Large intestine (tissue), 12 donors: ENCODE results near the gene YBX2. TPM values are rescaled to one million over a fixed set of nuclear protein-coding genes. Genes with fewer than 3 reads are reported as not detected.
A peak's percentile ranks its signal among the peaks of the same experiment; 100 is the strongest.
"Not testable (repeated sequence)": the region's sequence is repeated elsewhere in the genome, so short reads cannot be mapped to it uniquely, and the experiment has no call there.

ENCODE experiments used
- DNase-seq, 2 donors: peaks; one replicate each; pipeline versions ENCODE4 v3.0.0 to v3.0.0-alpha.2; 2013
- H3K27ac ChIP-seq: one replicate; pipeline ENCODE4 v1.5.1; 2013; ENCODE audit warnings: low read length
- H3K27me3 ChIP-seq: 2 replicates; pipeline ENCODE4 v1.6.1; 2013; ENCODE audit warnings: low read length; ENCODE audit not compliant: control insufficient read depth, insufficient read depth
- H3K36me3 ChIP-seq: 2 replicates; pipeline ENCODE4 v1.6.1; 2013; ENCODE audit warnings: low read length; ENCODE audit not compliant: control insufficient read depth, insufficient read depth
- H3K4me1 ChIP-seq: one replicate; pipeline ENCODE4 v1.6.1; 2013; ENCODE audit warnings: low read length; ENCODE audit not compliant: control insufficient read depth, insufficient read depth
- H3K4me3 ChIP-seq: one replicate; pipeline ENCODE4 v1.5.1; 2013; ENCODE audit warnings: low read length
- H3K9me3 ChIP-seq: one replicate; pipeline ENCODE4 v1.6.1; 2013; ENCODE audit warnings: mild to moderate bottlenecking, low read depth, low read length, moderate library complexity; ENCODE audit not compliant: control insufficient read depth
- WGBS: methylation state at CpG from one replicate; pipeline ENCODE4 v1.1.5; 2013; ENCODE audit warnings: low lambda C conversion rate; ENCODE audit not compliant: insufficient coverage; 5-methylcytosine and 5-hydroxymethylcytosine counted together
- long read RNA-seq, 11 donors: transcript quantifications; one replicate each; lab custom pipeline, GENCODE V29; 2026
- polyA plus RNA-seq: library from polyadenylated mRNA; unstranded; fragments of 120-200 nt; gene quantifications from one replicate; pipeline ENCODE4 v1.2.1, GENCODE V29; 2013

The YBX2 gene
- 2.8 TPM for polyA plus RNA-seq
- long read RNA-seq, donor 1, partial matches to known transcripts, result 0 of 1 reads
- long read RNA-seq, donor 1, other reads (novel, unspliced or antisense), result 0 of 1 reads
- long read RNA-seq, donor 2, partial matches to known transcripts, result 102 of 357 reads
- long read RNA-seq, donor 2, other reads (novel, unspliced or antisense), result 255 of 357 reads
- long read RNA-seq, donor 3, result 0 reads
- long read RNA-seq, donor 4, result 0 reads
- long read RNA-seq, donor 5, result 0 reads
- long read RNA-seq, donor 6, result 0 reads
- long read RNA-seq, donor 7, result 0 reads
- long read RNA-seq, donor 8, result 0 reads
- long read RNA-seq, donor 9, partial matches to known transcripts, result 0 of 1 reads
- long read RNA-seq, donor 9, other reads (novel, unspliced or antisense), result 0 of 1 reads
- long read RNA-seq, donor 10, result 0 reads
- long read RNA-seq, donor 11, result 0 reads

DNA sequence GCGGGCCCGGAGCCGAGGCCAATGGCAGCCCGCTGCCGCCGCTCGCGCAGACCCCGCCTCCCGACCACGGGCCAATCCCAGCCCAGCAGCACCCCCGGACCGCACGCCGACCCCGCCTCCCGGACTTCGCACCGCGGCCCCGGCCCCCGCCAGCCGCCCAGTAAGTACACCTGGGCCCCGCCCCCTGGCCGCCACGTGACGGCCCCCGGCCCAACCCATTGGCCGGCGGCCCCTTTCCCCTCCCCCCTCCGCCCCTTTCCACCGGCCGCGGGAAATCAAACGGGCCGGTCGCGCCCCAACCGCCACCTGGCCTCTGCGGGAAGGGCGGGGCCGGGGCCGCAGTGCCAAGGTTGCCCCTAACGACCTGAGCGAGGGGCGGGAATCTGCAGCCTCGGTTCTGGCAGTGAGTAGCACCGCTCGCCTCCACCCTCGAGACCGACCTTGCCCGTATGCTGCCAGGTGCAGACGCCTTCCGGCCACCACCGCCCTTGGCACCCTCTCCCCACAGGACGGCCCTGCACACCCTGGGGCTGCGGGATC lies at the start of gene YBX2:
Gene YBX2, minus strand, starts transcription at position 26 of the 540 bp plus-strand sequence. CDS start 139 bp downstream, outside the sequence.
- Histone ChIP-seq H3K4me3 (peak within 1 kb of the TSS; percentile 31), H3K9me3 (peaks cover 6% of the 10 kb centered on the region), H3K4me1 (peaks cover 34% of the 10 kb centered on the region), H3K27me3 (peaks cover 37% of the 10 kb centered on the region), H3K27ac (no peak within 1 kb of the TSS), H3K36me3 (no peaks in the 10 kb centered on the region)
- peak; percentile 92 to 95 for DNase-seq
- 0% methylated on average over 2 of the region's 57 CpGs for WGBS

DNA sequence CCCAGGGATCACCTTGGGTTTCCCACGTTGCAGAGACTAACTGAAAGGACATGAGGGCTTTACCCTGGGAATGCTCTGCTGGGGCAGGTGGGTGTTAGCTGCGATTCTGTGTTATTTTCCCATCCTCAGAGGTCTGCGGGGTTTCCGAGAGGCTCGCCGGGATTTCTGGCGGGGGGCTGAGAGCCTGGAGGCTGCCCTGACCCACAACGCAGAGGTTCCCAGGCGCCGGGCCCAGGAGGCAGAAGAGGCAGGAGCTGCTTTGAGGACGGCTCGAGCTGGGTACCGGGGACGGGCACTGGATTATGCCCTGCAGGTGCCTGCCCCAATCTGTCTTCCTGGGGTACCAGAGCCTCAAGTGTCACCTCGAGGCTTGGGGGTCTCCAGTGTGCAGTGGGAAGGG lies 48.8 kb upstream of the YBX2 start:
- Histone ChIP-seq H3K27me3 (peaks cover 12% of the 10 kb centered on the region), H3K4me3 (no peak overlapping the region), H3K4me1 (peaks cover 8% of the 10 kb centered on the region), H3K9me3 (no peaks in the 10 kb centered on the region), H3K36me3 (no peaks in the 10 kb centered on the region), H3K27ac (no peak overlapping the region)
- DNase-seq, result no peak
- WGBS, result no CpG with 5 or more reads among the region's 15 CpGs

DNA sequence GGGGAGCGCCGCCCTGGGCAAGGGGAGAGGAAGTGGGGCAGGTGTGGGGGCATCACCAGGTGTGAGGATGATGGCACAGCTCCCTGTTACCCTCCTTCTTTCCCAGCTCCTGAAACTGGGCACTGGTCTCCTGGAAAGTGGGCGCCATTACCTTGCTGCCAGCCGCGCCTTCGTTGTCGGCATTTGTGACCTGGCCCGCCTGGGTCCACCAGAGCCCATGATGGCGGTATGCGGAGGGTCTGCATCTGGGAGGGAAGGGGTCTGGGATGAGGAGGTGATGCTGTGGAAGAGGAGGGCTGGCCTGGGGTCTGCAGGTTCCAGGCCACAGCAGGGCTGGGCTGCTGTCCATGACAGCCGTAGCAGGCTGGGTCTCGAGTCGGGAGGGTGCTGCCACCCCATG lies 47.4 kb upstream of the YBX2 start:
- no peak overlapping the region for H3K27ac ChIP-seq
- WGBS, result no CpG with 5 or more reads among the region's 13 CpGs
- no peaks in the 10 kb centered on the region for H3K9me3 ChIP-seq
- peaks cover 12% of the 10 kb centered on the region for H3K27me3 ChIP-seq
- no peak overlapping the region for H3K4me3 ChIP-seq
- H3K4me1 ChIP-seq, result peaks cover 4% of the 10 kb centered on the region
- no peaks in the 10 kb centered on the region for H3K36me3 ChIP-seq
- DNase-seq, result no peak

DNA sequence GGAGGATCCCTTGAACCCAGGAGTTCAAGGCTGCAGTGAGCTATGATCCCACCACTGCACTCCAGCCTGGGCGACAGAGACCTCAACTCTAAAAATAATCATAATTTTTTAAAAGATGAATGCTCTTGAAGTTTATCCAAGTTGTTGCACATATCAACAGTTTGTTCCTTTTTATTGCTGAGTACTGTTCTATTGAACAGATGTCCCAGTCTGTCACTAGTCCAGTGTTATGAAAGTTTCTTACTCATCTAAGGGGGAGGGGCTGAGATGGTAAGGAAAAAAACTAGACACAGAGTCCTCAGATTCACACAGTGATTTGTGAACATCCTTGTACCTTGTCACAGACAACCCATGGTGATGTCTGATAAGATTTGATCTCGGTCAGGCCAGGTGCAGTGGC lies 45.7 kb upstream of the YBX2 start:
- no peaks in the 10 kb centered on the region for H3K9me3 ChIP-seq
- H3K4me1 ChIP-seq, result no peaks in the 10 kb centered on the region
- no peaks in the 10 kb centered on the region for H3K36me3 ChIP-seq
- no peak for DNase-seq
- no peak overlapping the region for H3K27ac ChIP-seq
- no peak overlapping the region for H3K4me3 ChIP-seq
- no CpG with 5 or more reads among the region's 2 CpGs for WGBS
- H3K27me3 ChIP-seq, result peaks cover 13% of the 10 kb centered on the region

GRCh38 chr17:7337600-7337999 lies 43.2 kb upstream of the YBX2 start:
- H3K4me3 ChIP-seq, H3K27ac ChIP-seq, H3K9me3 ChIP-seq, H3K36me3 ChIP-seq, DNase-seq, H3K27me3 ChIP-seq, H3K4me1 ChIP-seq: not testable (repeated sequence)
- no CpG with 5 or more reads among the region's 7 CpGs for WGBS

- H3K27me3 ChIP-seq, result peaks cover 4% of the 10 kb centered on the region
- no CpG with 5 or more reads among the region's 17 CpGs for WGBS
- H3K4me3 ChIP-seq, result peak within 1 kb of the TSS; percentile 16
- no peak for DNase-seq
- no peaks in the 10 kb centered on the region for H3K9me3 ChIP-seq
- no peak within 1 kb of the TSS for H3K27ac ChIP-seq
- no peaks in the 10 kb centered on the region for H3K36me3 ChIP-seq
- no peaks in the 10 kb centered on the region for H3K4me1 ChIP-seq
These were observed 42.1 kb upstream of the YBX2 start, which contains the start of gene ACAP1 for GRCh38 chr17:7336240-7337175. Gene ACAP1, plus strand, starts transcription at chr17:7336529. Its CDS starts 206 bp downstream, at chr17:7336735.

GRCh38 chr17:7335765-7336164 lies 41.3 kb upstream of the YBX2 start:
- not testable (repeated sequence) for H3K9me3 ChIP-seq, H3K4me1 ChIP-seq, H3K27me3 ChIP-seq, DNase-seq, H3K4me3 ChIP-seq, H3K27ac ChIP-seq, H3K36me3 ChIP-seq
- WGBS, result no CpG with 5 or more reads among the region's 13 CpGs

DNA sequence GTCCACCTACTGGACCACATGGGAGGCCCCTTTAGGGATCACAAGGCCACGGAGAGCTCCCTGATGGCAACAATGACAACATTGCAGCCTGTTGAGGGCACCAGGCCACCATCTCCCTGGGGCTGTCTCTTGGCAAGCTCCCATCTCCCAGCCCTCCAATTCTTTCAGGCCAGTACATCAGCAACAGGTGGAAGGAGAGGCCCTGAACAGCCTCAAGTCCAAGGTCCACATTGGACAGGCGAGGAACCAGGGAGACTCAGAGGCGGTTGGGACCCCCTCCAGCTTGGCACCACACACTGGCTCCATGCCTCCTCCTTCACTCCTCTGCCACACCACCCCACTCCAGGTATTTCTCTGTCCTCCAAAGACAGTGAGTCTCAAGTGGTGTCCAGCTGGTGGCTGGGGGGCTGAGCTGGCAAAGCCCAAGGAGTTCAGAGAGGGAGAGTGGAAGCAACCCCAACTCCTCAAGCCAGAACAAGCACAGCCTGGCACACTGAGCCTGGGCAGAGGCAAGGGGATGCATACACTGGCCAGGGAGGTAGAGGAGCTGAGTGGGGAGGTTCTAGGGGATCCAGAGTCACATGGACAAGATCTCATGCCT lies 40.6 kb upstream of the YBX2 start:
- Histone ChIP-seq H3K36me3 (no peaks in the 10 kb centered on the region), H3K4me1 (peaks cover 8% of the 10 kb centered on the region), H3K27ac (no peak overlapping the region), H3K27me3 (peaks cover 4% of the 10 kb centered on the region), H3K9me3 (no peaks in the 10 kb centered on the region), H3K4me3 (no peak overlapping the region)
- no CpG with 5 or more reads among the region's 3 CpGs for WGBS
- DNase-seq, result no peak

- H3K27me3 ChIP-seq, H3K27ac ChIP-seq, DNase-seq, H3K4me3 ChIP-seq, H3K36me3 ChIP-seq, H3K9me3 ChIP-seq: not testable (repeated sequence)
- H3K4me1 ChIP-seq, result peaks cover 16% of the 10 kb centered on the region
- WGBS, result no CpG with 5 or more reads among the region's 14 CpGs
These were observed 38.2 kb upstream of the YBX2 start for GRCh38 chr17:7332600-7333069.

DNA sequence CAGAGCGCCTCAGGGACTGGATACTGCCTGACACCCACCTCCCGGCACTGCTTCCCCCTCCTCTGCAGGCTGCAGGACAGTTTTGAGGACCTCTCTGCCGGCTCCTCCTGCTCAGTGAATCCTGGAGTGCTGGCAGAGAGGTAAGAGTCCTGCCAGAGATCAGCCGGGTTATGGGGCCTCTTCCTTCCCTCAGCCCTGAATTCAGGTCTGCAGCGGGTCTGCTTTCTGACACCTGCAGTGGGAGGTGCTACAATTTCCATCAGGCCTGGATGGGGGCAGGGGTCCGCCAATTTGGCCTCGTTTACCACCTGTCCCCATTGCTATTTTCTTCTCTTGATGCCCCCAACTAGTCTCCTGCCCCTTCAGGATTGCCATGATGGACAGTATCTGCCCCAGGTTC lies 37.7 kb upstream of the YBX2 start:
- Histone ChIP-seq H3K4me3 (no peak overlapping the region), H3K36me3 (no peaks in the 10 kb centered on the region), H3K27ac (no peak overlapping the region), H3K27me3 (peaks cover 4% of the 10 kb centered on the region), H3K9me3 (no peaks in the 10 kb centered on the region), H3K4me1 (peaks cover 16% of the 10 kb centered on the region)
- DNase-seq, result no peak
- no CpG with 5 or more reads among the region's 7 CpGs for WGBS
